NCI-H2029 (cell line): ENCODE results near the gene RPP30.

ENCODE experiments used
- DNase-seq: peaks from one replicate; lab custom pipeline; 2025; lab: John Stamatoyannopoulos, UW

The RPP30 gene

GRCh38 chr10:90871766-90872647 lies at the start of gene RPP30:
Gene RPP30 (plus strand): TSS chr10:90871974. CDS start chr10:90871987, 13 bp downstream.
- peak; percentile 39 for DNase-seq

GRCh38 chr10:90822508-90822907 lies 49.3 kb upstream of the RPP30 start:
- no peak for DNase-seq

- DNase-seq: no peak
Measured at GRCh38 chr10:90832111-90832510, 39.7 kb upstream of the RPP30 start.

DNA sequence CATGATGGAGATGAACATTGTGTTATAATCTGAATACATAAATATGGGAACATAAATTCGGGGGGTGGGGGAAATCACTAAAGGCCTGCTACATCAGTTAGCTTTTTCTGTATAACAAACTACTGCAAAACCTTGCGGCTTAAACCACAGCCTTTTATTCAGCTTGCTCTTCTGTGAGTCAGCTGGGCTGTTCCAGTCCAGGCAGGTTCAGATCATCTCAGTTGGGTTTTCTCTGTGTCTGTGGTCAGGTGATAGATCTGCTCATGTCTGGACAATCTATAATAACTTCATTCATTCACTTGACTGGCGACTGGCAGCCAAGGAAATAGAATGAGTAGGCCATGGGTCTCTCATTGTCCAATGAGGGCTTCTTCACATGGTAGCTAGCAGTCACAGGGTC lies 37.4 kb upstream of the RPP30 start:
- DNase-seq: no peak

GRCh38 chr10:90837486-90837885 lies 34.3 kb upstream of the RPP30 start:
- no peak for DNase-seq

DNA sequence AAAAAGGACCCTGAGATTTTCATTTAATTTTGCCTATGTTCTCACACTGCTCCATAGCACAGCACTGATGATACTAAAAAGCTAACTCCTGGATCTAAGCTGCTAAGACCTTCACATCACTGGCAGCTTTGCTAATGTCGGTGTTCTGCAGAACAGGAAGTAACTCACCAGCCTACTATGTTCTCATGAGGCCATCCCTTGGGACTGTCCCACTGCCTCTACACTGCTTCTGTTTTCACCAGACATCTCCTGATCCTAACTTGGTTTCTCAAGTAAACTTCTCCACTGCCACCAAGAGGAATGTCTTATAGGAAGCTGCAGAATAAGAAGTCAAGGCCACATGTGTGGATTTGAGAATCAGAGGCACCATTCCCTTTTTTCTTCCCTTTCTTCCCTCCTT lies 29.0 kb upstream of the RPP30 start:
- no peak for DNase-seq

DNA sequence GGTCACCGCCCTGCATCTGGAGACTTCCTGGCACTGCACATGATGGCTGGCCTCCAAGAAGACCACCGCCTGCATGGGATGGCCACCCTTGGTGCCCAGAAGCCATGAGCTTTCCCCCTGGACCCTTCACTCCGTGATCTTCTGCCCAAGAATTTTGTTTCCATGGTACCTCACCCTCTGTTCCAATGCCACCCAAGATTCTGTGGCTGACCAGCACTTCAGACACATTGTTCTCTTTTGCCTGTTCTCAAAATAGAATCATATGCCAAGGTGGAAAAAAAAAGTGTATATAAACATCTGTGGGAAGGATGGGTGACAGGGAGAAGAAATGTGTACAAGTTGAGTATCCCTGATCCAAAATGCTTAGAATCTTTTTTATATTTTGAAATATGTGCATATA lies 26.0 kb upstream of the RPP30 start:
- no peak for DNase-seq

DNA sequence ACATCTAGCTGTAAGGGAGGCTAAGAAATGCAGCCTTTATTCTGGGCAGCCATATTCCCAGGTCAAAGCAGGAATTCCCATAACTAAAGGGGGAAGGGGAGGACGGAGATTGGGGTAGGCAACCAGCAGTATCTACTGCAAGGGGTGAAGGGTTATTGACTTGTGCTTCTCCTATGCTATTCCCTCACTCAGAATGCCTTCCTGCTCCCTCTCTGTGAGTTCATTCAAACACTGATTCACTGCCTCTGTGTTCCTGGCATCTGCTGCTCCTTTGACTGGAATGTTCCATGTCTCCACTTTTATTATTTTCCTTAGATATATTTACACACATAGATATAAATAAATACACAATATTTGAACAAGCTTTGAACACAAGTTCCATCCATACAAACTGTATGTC lies 25.0 kb upstream of the RPP30 start:
- no peak for DNase-seq

GRCh38 chr10:90847436-90847835 lies 24.3 kb upstream of the RPP30 start:
- no peak for DNase-seq

- DNase-seq: no peak
Measured at GRCh38 chr10:90849956-90850749, 21.6 kb upstream of the RPP30 start.

DNA sequence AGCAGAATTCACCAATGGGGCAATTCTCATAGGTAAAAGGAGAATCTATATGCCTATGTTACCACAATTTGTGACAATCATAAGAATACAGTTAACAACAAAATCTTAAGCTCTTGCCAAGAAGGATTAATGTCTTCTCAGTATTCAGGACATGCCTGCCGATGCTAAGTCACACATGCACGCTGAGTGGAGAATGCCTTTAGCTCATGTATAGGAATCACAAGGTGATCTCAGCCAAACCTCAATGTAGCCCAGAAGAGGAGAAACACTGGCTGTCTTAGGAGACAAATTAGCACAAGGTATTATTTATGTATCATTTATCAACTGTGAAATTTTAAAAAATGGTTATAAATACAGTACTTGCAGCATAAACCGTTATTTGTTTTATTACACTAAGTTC lies 16.6 kb upstream of the RPP30 start:
- DNase-seq: no peak

- no peak for DNase-seq
Measured at GRCh38 chr10:90856261-90856660, 15.5 kb upstream of the RPP30 start.

GRCh38 chr10:90856964-90857634 lies 14.7 kb upstream of the RPP30 start:
- DNase-seq: no peak

- no peak for DNase-seq
Measured at GRCh38 chr10:90857635-90858460, 13.9 kb upstream of the RPP30 start, which contains the start of gene HTR7. Gene HTR7 (minus strand): TSS chr10:90858039. CDS start chr10:90857671, 368 bp downstream.

DNA sequence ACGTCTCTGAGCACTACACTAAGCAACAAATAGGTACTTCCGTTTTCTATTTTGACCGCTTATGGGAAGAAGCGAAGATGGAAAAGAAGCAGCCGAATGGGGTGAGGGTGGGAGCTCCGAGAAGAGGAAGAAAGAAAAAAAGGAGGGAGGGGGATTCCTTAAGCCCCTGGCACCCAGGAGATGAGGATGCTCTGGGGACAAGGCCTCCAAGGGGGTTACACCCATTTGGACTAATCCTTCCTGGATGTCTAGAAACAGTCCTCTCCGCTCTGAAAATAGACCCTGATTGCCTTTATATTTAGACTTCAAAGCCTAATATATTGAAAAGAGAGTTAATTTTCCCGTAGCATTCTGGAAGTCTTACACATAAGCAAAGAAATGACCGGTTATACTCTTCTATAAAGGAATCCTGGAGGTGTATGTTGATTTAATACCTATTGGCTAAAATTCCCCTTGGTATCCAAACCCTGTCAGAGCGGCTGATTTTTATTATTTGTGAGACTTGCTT lies 13.3 kb upstream of the RPP30 start:
- DNase-seq: no peak

GRCh38 chr10:90859321-90859751 lies 12.4 kb upstream of the RPP30 start:
- no peak for DNase-seq

- DNase-seq: no peak
Measured at GRCh38 chr10:90860790-90861189, 11.0 kb upstream of the RPP30 start.

DNA sequence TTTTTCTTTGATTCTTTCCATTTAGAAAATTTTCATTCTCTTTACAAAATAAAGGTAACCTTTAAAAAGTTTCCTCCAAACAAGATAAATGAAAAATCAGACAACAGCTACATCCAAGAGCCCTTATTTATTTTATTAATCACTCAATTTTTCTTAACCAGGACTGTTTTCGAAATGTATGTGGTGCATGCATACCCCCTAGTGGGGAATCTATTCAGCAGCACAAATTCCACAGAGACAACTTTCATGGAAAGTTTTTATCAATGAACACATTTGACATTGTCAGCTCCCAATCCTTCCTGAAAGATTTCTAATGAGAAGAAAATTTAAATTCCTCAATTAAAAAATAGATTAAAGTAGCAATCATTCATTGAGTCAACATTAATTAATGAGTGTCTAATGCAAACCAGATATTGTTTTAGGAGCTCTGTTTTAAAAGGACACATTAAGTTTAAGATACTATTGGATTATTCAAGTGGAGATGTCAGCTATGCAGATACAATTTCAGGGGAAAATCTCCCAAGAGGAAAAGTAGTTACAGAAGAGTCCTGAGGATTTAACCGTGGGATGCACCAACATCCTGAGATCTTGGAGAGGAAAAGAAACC lies 8.8 kb upstream of the RPP30 start:
- DNase-seq: no peak

GRCh38 chr10:90865401-90865800 lies 6.4 kb upstream of the RPP30 start:
- no peak for DNase-seq

DNA sequence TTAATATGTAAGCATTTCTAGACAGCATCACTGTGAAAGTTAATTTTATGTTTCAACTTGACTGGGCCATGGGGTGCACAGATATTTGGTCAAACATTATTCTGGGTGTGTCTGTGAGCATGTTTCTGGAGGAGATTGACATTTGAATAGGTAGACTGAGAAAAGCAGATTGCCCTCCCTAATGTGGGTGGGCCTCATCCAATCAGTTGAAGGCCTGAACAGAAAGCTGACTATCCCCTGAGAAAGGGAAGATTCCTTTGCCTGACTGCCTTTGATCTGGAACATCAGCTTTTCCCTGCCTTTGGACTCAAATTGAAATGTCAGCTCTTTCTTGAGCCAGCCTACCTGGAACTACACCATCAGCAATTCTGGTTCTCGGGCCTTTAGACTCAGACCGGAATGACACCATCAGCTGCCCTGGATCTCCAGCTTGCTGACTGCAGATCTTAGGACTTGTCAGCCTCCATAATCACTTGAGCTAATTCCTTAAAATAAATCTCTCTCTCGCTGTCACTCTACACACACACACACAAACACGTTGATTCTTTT lies 5.7 kb upstream of the RPP30 start:
- no peak for DNase-seq
